Ovary (tissue), 3 donors: Measurements from ENCODE around the gene GRIN1.

ENCODE experiments used
- EP300 ChIP-seq: sonication (generic); formaldehyde crosslinking; IDR thresholded peaks from one replicate; pipeline ENCODE4 v1.6.1; 2017; ENCODE audit warnings: antibody characterized with exemption
- POLR2A ChIP-seq: fragments of 450-650 bp; IDR thresholded peaks from one replicate; pipeline ENCODE4 v1.6.1; 2017; ENCODE audit warnings: antibody characterized with exemption, mild to moderate bottlenecking, moderate library complexity
- TF ChIP-seq, protein P1 (sequence below), 3 donors: fragments of 450-650 bp in 2 of 3; fragments of 200-600 bp in 1 of 3; IDR thresholded peaks; one replicate each; pipeline versions ENCODE4 v1.5.1 to v1.8.0; 2016 to 2022; ENCODE audit warnings: antibody characterized with exemption in 3 of 3, mild to moderate bottlenecking in 1 of 3
- donor health status: DM: no; HTN: no; CAD: no.

GRCh38 chr9:137175345-137175961 lies 36.5 kb downstream of the GRIN1 start:
- TF ChIP-seq, protein P1, sequence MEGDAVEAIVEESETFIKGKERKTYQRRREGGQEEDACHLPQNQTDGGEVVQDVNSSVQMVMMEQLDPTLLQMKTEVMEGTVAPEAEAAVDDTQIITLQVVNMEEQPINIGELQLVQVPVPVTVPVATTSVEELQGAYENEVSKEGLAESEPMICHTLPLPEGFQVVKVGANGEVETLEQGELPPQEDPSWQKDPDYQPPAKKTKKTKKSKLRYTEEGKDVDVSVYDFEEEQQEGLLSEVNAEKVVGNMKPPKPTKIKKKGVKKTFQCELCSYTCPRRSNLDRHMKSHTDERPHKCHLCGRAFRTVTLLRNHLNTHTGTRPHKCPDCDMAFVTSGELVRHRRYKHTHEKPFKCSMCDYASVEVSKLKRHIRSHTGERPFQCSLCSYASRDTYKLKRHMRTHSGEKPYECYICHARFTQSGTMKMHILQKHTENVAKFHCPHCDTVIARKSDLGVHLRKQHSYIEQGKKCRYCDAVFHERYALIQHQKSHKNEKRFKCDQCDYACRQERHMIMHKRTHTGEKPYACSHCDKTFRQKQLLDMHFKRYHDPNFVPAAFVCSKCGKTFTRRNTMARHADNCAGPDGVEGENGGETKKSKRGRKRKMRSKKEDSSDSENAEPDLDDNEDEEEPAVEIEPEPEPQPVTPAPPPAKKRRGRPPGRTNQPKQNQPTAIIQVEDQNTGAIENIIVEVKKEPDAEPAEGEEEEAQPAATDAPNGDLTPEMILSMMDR (IDR thresholded peaks at IDR 0.05): no peak
- TF ChIP-seq EP300: no peak
- no peak for TF ChIP-seq POLR2A
